Measurements from ENCODE around the gene FAM131B. TPM values are rescaled to one million over a fixed set of nuclear protein-coding genes. Genes with fewer than 3 reads are reported as not detected.

The FAM131B gene
- total RNA-seq, 1 donor from 2014 or later = 0.19 TPM

- intact Hi-C loops (cut with DNase I) = loop anchor here (5.0 to 10.0 kb wide), 3 partner anchors 98 to 520 kb away; partner anchors contain the start of genes CASP2 and TCAF1
Measured at GRCh38 chr7:143384661-143385631, 22.4 kb upstream of the FAM131B start.

GRCh38 chr7:143384148-143384547 lies 21.6 kb upstream of the FAM131B start:
- intact Hi-C loops (cut with DNase I) = loop anchor here (5.0 to 10.0 kb wide), 3 partner anchors 97 to 521 kb away; partner anchors contain the start of genes CASP2 and TCAF1
- DNase-seq (ENCODE audit: low spot score) = no peak

More at GRCh38 chr7:143384661-143385631, 22.4 kb upstream of the FAM131B start:
- no peak for DNase-seq (ENCODE audit: low spot score)

- intact Hi-C loops (cut with DNase I) = loop anchor here (5.0 to 10.0 kb wide), 3 partner anchors 96 to 521 kb away; partner anchors contain the start of genes CASP2 and TCAF1
- no peak for DNase-seq (ENCODE audit: low spot score)
Measured at GRCh38 chr7:143383642-143383957, 21.1 kb upstream of the FAM131B start.

- no peak for DNase-seq (ENCODE audit: low spot score)
- intact Hi-C loops (cut with DNase I) = loop anchor here (5.0 to 10.0 kb wide), 3 partner anchors 96 to 522 kb away; partner anchors contain the start of genes CASP2 and TCAF1
Measured at GRCh38 chr7:143382791-143383641, 20.5 kb upstream of the FAM131B start.

- intact Hi-C loops (cut with DNase I) = loop anchor here (5.0 to 10.0 kb wide), 3 partner anchors 95 to 523 kb away; partner anchors contain the start of genes CASP2 and TCAF1
- DNase-seq (ENCODE audit: low spot score) = no peak
Measured at GRCh38 chr7:143382126-143382790, 19.7 kb upstream of the FAM131B start.

- DNase-seq (ENCODE audit: low spot score) = no peak
- intact Hi-C loops (cut with DNase I) = loop anchor here (5.0 to 10.0 kb wide), 3 partner anchors 94 to 523 kb away; partner anchors contain the start of genes CASP2 and TCAF1
Measured at GRCh38 chr7:143381427-143382125, 19.1 kb upstream of the FAM131B start.

GRCh38 chr7:143380646-143381426 lies 18.3 kb upstream of the FAM131B start, which contains the start of gene ZYX:
Gene ZYX, plus strand, starts transcription at chr7:143381345. Its CDS starts 227 bp downstream, at chr7:143381572.
- intact Hi-C loops (cut with DNase I) = loop anchor here (5.0 to 10.0 kb wide), 3 partner anchors 94 to 524 kb away; partner anchors contain the start of genes CASP2 and TCAF1
- DNase-seq (ENCODE audit: low spot score) = peak; percentile 98

GRCh38 chr7:143380260-143380645 lies 17.7 kb upstream of the FAM131B start:
- intact Hi-C loops (cut with DNase I) = loop anchor here (5.0 to 10.0 kb wide), 3 partner anchors 93 to 525 kb away; partner anchors contain the start of genes CASP2 and TCAF1
- DNase-seq (ENCODE audit: low spot score) = peak; percentile 95

GRCh38 chr7:143379611-143380259 lies 17.2 kb upstream of the FAM131B start:
- no peak for DNase-seq (ENCODE audit: low spot score)
- intact Hi-C loops (cut with DNase I) = loop anchor here (5.0 to 10.0 kb wide), 4 partner anchors 38 to 525 kb away; partner anchors contain the start of genes CASP2 and TCAF1

GRCh38 chr7:143376396-143376795 lies 13.9 kb upstream of the FAM131B start:
- no peak for DNase-seq (ENCODE audit: low spot score)
- intact Hi-C loops (cut with DNase I) = loop anchor here (5.0 kb wide), 1 partner anchor 41 kb away; no protein-coding TSS in a partner anchor

- no peak for DNase-seq (ENCODE audit: low spot score)
- intact Hi-C loops (cut with DNase I) = loop anchor here (5.0 kb wide), 1 partner anchor 42 kb away; no protein-coding TSS in a partner anchor
Measured at GRCh38 chr7:143375298-143376034, 13.0 kb upstream of the FAM131B start.

- intact Hi-C loops (cut with DNase I) = no loop called here
Measured at GRCh38 chr7:143374561-143374960, 12.0 kb upstream of the FAM131B start.

GRCh38 chr7:143373255-143373794 lies 10.8 kb upstream of the FAM131B start:
- intact Hi-C loops (cut with DNase I) = no loop called here
- no peak for DNase-seq (ENCODE audit: low spot score)

More at GRCh38 chr7:143374561-143374960, 12.0 kb upstream of the FAM131B start:
- no peak for DNase-seq (ENCODE audit: low spot score)

- intact Hi-C loops (cut with DNase I) = no loop called here
- peak; percentile 89 for DNase-seq (ENCODE audit: low spot score)
Measured at GRCh38 chr7:143372070-143372469, 9.6 kb upstream of the FAM131B start.

GRCh38 chr7:143369678-143370651 lies 7.5 kb upstream of the FAM131B start:
- intact Hi-C loops (cut with DNase I) = no loop called here
- no peak for DNase-seq (ENCODE audit: low spot score)

All from cardiac septum (tissue), 1 donor.